K562 (cell line): ENCODE data around the gene LBR. TPM values are rescaled to one million over a fixed set of nuclear protein-coding genes. Genes with fewer than 3 reads are reported as not detected.

Experiments
- ATAC-seq: fragments of 200-7000 bp; cut with Tn5 transposase; 3 replicates; pipeline ENCODE4 v1.9.1; 2020; ENCODE audit warnings: moderate library complexity
- BruUV-seq: library from RNA; stranded (reverse); fragments of 400-500 nt; replicated peaks from 2 replicates; lab custom pipeline; 2021; lab: Mats Ljungman, UMichigan
- CTCF ChIA-PET: fragments of 300-600 bp; formaldehyde crosslinking; extraction: SDS; loops from one replicate; lab custom pipeline; 2021; ENCODE audit warnings: low intra/inter-chr PET ratio; lab: Yijun Ruan, JAX
- POLR2A ChIA-PET: fragments of 300-600, 350-650 bp; sonication (Branson Sonifier 250); formaldehyde crosslinking; extraction: SDS; loops from one replicate; lab custom pipeline; 2021; ENCODE audit warnings: antibody characterized with exemption, inconsistent platforms; lab: Yijun Ruan, JAX
- DNase-seq, 4 experiments: peaks; one replicate each; pipeline versions ENCODE4 v3.0.0 to v3.0.0-alpha.2; 2011 to 2018; ENCODE audit warnings: low spot score in 3 of 4, mixed read lengths in 3 of 4; ENCODE audit errors: extremely low read depth in 1 of 4
- FAIRE-seq: peaks from 2 replicates; lab custom pipeline; 2011; peaks lifted over from hg19 to GRCh38; lab: Jason Lieb, UNC
- H2AFZ ChIP-seq: 2 replicates; pipeline ENCODE4 v1.6.0; 2011; ENCODE audit warnings: low read depth, low read length, control low read depth, inconsistent platforms
- H3K27ac ChIP-seq: fragments of 200-600 bp; 3 replicates; pipeline ENCODE4 v1.8.0; 2011; ENCODE audit warnings: low read depth, mild to moderate bottlenecking, control low read depth, inconsistent platforms, low read length, moderate library complexity, mixed read lengths; ENCODE audit errors: extremely low read depth
- H3K27me3 ChIP-seq, 2 experiments: fragments of 300-600 bp in 1 of 2; 2 replicates in 1 of 2; 3 replicates in 1 of 2; pipeline versions ENCODE4 v1.6.0 to v1.8.0; 2011; ENCODE audit warnings: inconsistent platforms in 2 of 2, low read length in 2 of 2, mild to moderate bottlenecking in 1 of 2, mixed read lengths in 1 of 2, moderate library complexity in 1 of 2; ENCODE audit not compliant: control insufficient read depth in 2 of 2, insufficient read depth in 2 of 2
- H3K36me3 ChIP-seq: fragments of 300-600 bp; 3 replicates; pipeline ENCODE4 v1.8.0; 2011; ENCODE audit warnings: mild to moderate bottlenecking, low read length, inconsistent platforms; ENCODE audit not compliant: control insufficient read depth, insufficient read depth
- H3K4me1 ChIP-seq, 2 experiments: fragments of 200-600 bp in 1 of 2; replicated peaks in 1 of 2; 2 replicates in 1 of 2; 3 replicates in 1 of 2; pipeline versions ENCODE4 v1.5.1 to v1.8.0; 2011; ENCODE audit warnings: inconsistent platforms in 2 of 2, low read length in 2 of 2, mild to moderate bottlenecking in 1 of 2, mixed read lengths in 1 of 2, moderate library complexity in 1 of 2; ENCODE audit not compliant: control insufficient read depth in 2 of 2, insufficient read depth in 2 of 2
- H3K4me2 ChIP-seq: 2 replicates; pipeline ENCODE4 v1.6.1; 2011; ENCODE audit warnings: low read length, control low read depth, inconsistent platforms, mixed read lengths; ENCODE audit not compliant: insufficient read depth
- H3K4me3 ChIP-seq: fragments of 200-600 bp; sonication (generic), shearing (Covaris generic); 2 replicates; pipeline ENCODE4 v1.5.1; 2016; ENCODE audit warnings: control low read depth, inconsistent platforms
- H3K79me2 ChIP-seq: fragments of 200-600 bp; 3 replicates; pipeline ENCODE4 v1.8.0; 2011; ENCODE audit warnings: low read length, inconsistent platforms; ENCODE audit not compliant: control insufficient read depth, insufficient read depth
- H3K9ac ChIP-seq, 2 experiments: 2 replicates each; pipeline versions ENCODE4 v1.6.0 to v1.6.1; 2011; ENCODE audit warnings: low read depth in 2 of 2, low read length in 2 of 2, control low read depth in 1 of 2, inconsistent platforms in 1 of 2, mild to moderate bottlenecking in 1 of 2, mixed read lengths in 1 of 2; ENCODE audit not compliant: insufficient read depth in 1 of 2
- H3K9me1 ChIP-seq: one replicate; pipeline ENCODE4 v1.6.0; 2011; ENCODE audit warnings: inconsistent platforms, mild to moderate bottlenecking, low read length, moderate library complexity; ENCODE audit not compliant: control insufficient read depth, insufficient read depth
- H3K9me3 ChIP-seq: replicated peaks from 2 replicates; pipeline ENCODE4 v1.5.1; 2011; ENCODE audit warnings: low read depth, low read length, inconsistent platforms; ENCODE audit not compliant: control insufficient read depth, insufficient read depth
- H4K20me1 ChIP-seq: replicated peaks from 2 replicates; pipeline ENCODE4 v1.6.1; 2011; ENCODE audit warnings: low read length, inconsistent platforms, mixed read lengths; ENCODE audit not compliant: control insufficient read depth, insufficient read depth
- ARID3B ChIP-seq: fragments of 250-450 bp; sonication (Bioruptor Pico); IDR thresholded peaks from 2 replicates; pipeline ENCODE4 v1.4.0; 2020; ENCODE audit warnings: borderline replicate concordance
- CEBPB ChIP-seq: fragments of 450-650 bp; IDR thresholded peaks from 2 replicates; pipeline ENCODE4 v1.6.1; 2016; ENCODE audit warnings: missing genetic modification characterization, missing compliant biosample characterization
- CEBPG ChIP-seq, 3 experiments: fragments of 200-800 bp in 1 of 3; sonication (Bioruptor generic) in 1 of 3; sonication (generic) in 1 of 3; formaldehyde crosslinking in 1 of 3; IDR thresholded peaks in 2 of 3; conservative IDR thresholded peaks in 1 of 3; 2 replicates each; pipeline versions ENCODE4 v1.6.1 to v1.8.0; 2016 to 2022; ENCODE audit warnings: missing compliant biosample characterization in 2 of 3, missing genetic modification characterization in 2 of 3, mild to moderate bottlenecking in 1 of 3, missing genetic modification reagents in 1 of 3
- FUS ChIP-seq: fragments of 200-400 bp; formaldehyde crosslinking; optimal IDR thresholded peaks from 2 replicates; pipeline ENCODE3; 2017; ENCODE audit warnings: low read depth, low read length
- GATAD2B ChIP-seq: fragments of 450-650 bp; IDR thresholded peaks from 2 replicates; pipeline ENCODE4 v1.6.1; 2017; ENCODE audit warnings: mild to moderate bottlenecking, borderline replicate concordance
- GTF2F1 ChIP-seq: IDR thresholded peaks from 2 replicates; pipeline ENCODE4 v1.6.1; 2011; ENCODE audit warnings: low read depth, low read length, improper control_type of control experiment
- KLF10 ChIP-seq: fragments of 250-450 bp; sonication (Bioruptor Pico); IDR thresholded peaks from 2 replicates; pipeline ENCODE4 v1.6.1; 2021; ENCODE audit warnings: matching md5 sums
- NFE2L1 ChIP-seq: fragments of 450-650 bp; IDR thresholded peaks from 2 replicates; pipeline ENCODE4 v1.6.1; 2016; ENCODE audit warnings: missing genetic modification characterization, low read depth, mild to moderate bottlenecking, missing compliant biosample characterization, moderate library complexity, borderline replicate concordance
- NR3C1 ChIP-seq: sonication (generic); formaldehyde crosslinking; IDR thresholded peaks from 2 replicates; pipeline ENCODE4 v1.8.1; 2022; ENCODE audit warnings: missing genetic modification reagents
- PREB ChIP-seq: sonication (generic); formaldehyde crosslinking; IDR thresholded peaks from 2 replicates; pipeline ENCODE4 v1.8.1; 2023; ENCODE audit warnings: mild to moderate bottlenecking, missing genetic modification reagents
- ZNF280B ChIP-seq: fragments of 250-450 bp; sonication (Bioruptor Pico); IDR thresholded peaks from 2 replicates; pipeline ENCODE4 v1.5.1; 2021; ENCODE audit warnings: mild to moderate bottlenecking
- ZNF764 ChIP-seq: fragments of 250-450 bp; sonication (Bioruptor Pico); IDR thresholded peaks from 2 replicates; pipeline ENCODE4 v1.4.0; 2020; ENCODE audit warnings: low read depth, mild to moderate bottlenecking, moderate library complexity
- WGBS: fragments of 100-300 bp; shearing (Covaris generic); methylation state at CpG from one replicate; pipeline ENCODE4 v1.1.6; 2016; ENCODE audit warnings: low coverage, mixed read lengths; ENCODE audit not compliant: insufficient coverage; ENCODE audit errors: missing lambda C conversion rate; 5-methylcytosine and 5-hydroxymethylcytosine counted together
- in situ Hi-C: fragments of 300-500 bp; cut with MboI; formaldehyde crosslinking; loops from 4 replicates; pipeline ENCODE4 v1.15.0; 2018; ENCODE audit warnings: inconsistent platforms, mixed read lengths
- intact Hi-C: fragments of 100-400 bp; cut with micrococcal nuclease; formaldehyde crosslinking; loops from 2 replicates; pipeline ENCODE4 v1.14.2; 2022
- polyA plus RNA-seq, 8 experiments: library from polyadenylated mRNA; depleted of rRNA in 4 of 8; stranded (reverse) in 5 of 8; unstranded in 3 of 8; fragments of >200 nt; fragmentation: Nextera tagmentation in 2 of 8; fragmentation: Illumina TruSeq in 1 of 8; extraction: Ambion mirVana in 2 of 8; extraction: Trizol in 1 of 8; gene quantifications; 2 replicates each; pipeline versions ENCODE4 v1.2.1 to v1.2.3, GENCODE V29; 2011 to 2014; ENCODE audit warnings: inconsistent platforms in 1 of 8, missing spikeins in 1 of 8
- total RNA-seq, 7 experiments: library from RNA; depleted of rRNA in 6 of 7; stranded (reverse); fragments of >200 nt in 6 of 7; fragmentation: Illumina TruSeq in 2 of 7; extraction: Trizol in 2 of 7; gene quantifications; 2 replicates each; pipeline versions ENCODE4 v1.2.1 to v1.2.3, GENCODE V29; 2011 to 2021; ENCODE audit warnings: low replicate concordance in 1 of 7

Gene LBR
- total and polyA plus RNA-seq, 9 of the 15 experiments (the other 6 are each of a cell fraction or from before 2014, with no cell fraction given): 102 to 229 (median 197) TPM

- ATAC-seq: no peak
- BruUV-seq: no TSS peak
- 4% methylated on average over 6 of the region's 6 CpGs for WGBS
- no peak overlapping the region for H2AFZ ChIP-seq
- H3K9ac ChIP-seq: no peak overlapping the region
- TF ChIP-seq CEBPB: peak; percentile 93
- TF ChIP-seq NFE2L1 (tag): no peak
- TF ChIP-seq FUS: no peak
- TF ChIP-seq CEBPG (CRISPR knock-in tag; IDR thresholded peaks at IDR 0.05): no peak
- peak; percentile 73 to 91 for TF ChIP-seq CEBPG (tag; conservative IDR thresholded peaks at IDR 0.05 in 1 of 2, IDR thresholded peaks at IDR 0.05 in 1 of 2)
- H4K20me1 ChIP-seq: no peaks in the 10 kb centered on the region
- H3K4me2 ChIP-seq: no peak overlapping the region
- H3K27ac ChIP-seq: no peak overlapping the region
- H3K36me3 ChIP-seq: no peaks in the 10 kb centered on the region
- no peak for FAIRE-seq
- H3K27me3 ChIP-seq: peaks cover 6 to 10% of the 10 kb centered on the region in 2 experiments; a peak in 4 of 5 replicates
- no peaks in the 10 kb centered on the region for H3K4me1 ChIP-seq
- H3K79me2 ChIP-seq: no peaks in the 10 kb centered on the region
- CTCF ChIA-PET: no interaction called here
- H3K9me3 ChIP-seq: no peaks in the 10 kb centered on the region
- POLR2A ChIA-PET: interaction anchor here (0.9 kb wide), 1 partner anchor 39 kb away, joined by 3 read pairs; no protein-coding TSS in a partner anchor
- in situ Hi-C loops: no loop called here
- no peaks in the 10 kb centered on the region for H3K9me1 ChIP-seq
- no peak overlapping the region for H3K4me3 ChIP-seq
- no peak for DNase-seq
- intact Hi-C loops: no loop called here
Observed at GRCh38 chr1:225364439-225364838, 63.4 kb downstream of the LBR start.

GRCh38 chr1:225362805-225363204, 65.0 kb downstream of the LBR start:
- no peak overlapping the region for H3K4me3 ChIP-seq
- no peaks in the 10 kb centered on the region for H3K9me1 ChIP-seq
- DNase-seq: no peak
- no peaks in the 10 kb centered on the region for H3K79me2 ChIP-seq
- no TSS peak for BruUV-seq
- no peak overlapping the region for H3K9ac ChIP-seq
- POLR2A ChIA-PET: no interaction called here
- intact Hi-C loops (no loop called here), in situ Hi-C loops (no loop called here)
- no peak overlapping the region for H3K27ac ChIP-seq
- no peak overlapping the region for H3K4me2 ChIP-seq
- CTCF ChIA-PET: no interaction called here
- H2AFZ ChIP-seq: no peak overlapping the region
- no peak for FAIRE-seq
- H3K27me3 ChIP-seq: peaks cover 6 to 7% of the 10 kb centered on the region in 2 experiments; a peak in 4 of 5 replicates
- no peaks in the 10 kb centered on the region for H3K9me3 ChIP-seq
- H4K20me1 ChIP-seq: no peaks in the 10 kb centered on the region
- no peaks in the 10 kb centered on the region for H3K36me3 ChIP-seq
- no peaks in the 10 kb centered on the region for H3K4me1 ChIP-seq
- ATAC-seq: no peak
- TF ChIP-seq ZNF280B (CRISPR knock-in tag): no peak
- no peak for TF ChIP-seq ZNF764 (CRISPR knock-in tag)
- TF ChIP-seq NR3C1 (CRISPR knock-in tag): no peak
- TF ChIP-seq PREB (CRISPR knock-in tag): no peak
- TF ChIP-seq ARID3B (CRISPR knock-in tag): no peak
- no peak for TF ChIP-seq GATAD2B
- no peak for TF ChIP-seq GTF2F1
- no peak for TF ChIP-seq KLF10 (CRISPR knock-in tag)
